ENCODE measurements around the gene ACTR2.
"Not testable (repeated sequence)": the region's sequence is repeated elsewhere in the genome, so short reads cannot be mapped to it uniquely, and the experiment has no call there.

Gene ACTR2

GRCh38 chr2:65314801-65315441, 87.3 kb downstream of the ACTR2 start:
- no peak for DNase-seq

GRCh38 chr2:65316072-65316471, 88.4 kb downstream of the ACTR2 start:
- DNase-seq = no peak

- DNase-seq = not testable (repeated sequence)
Observed at GRCh38 chr2:65317351-65317750, 89.7 kb downstream of the ACTR2 start.

DNA sequence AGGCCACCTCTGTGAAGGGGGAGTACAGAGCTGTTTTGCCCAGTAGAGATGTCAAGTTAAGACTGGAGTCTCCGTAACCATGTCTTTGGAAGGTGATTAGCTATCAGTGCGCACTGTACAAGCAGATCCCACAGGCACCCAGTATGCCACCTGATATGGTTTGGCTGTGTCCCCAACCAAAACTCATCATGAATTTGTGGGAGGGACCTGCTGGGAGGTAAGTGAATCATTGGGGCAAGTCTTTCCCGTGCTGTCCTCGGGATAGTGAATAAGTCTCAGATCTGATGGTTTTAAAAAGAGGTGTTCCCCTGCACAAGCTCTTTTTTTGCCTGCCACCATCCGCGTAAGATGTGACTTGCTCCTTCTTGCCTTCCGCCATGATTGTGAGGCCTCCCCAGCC, 90.2 kb downstream of the ACTR2 start:
- no peak for DNase-seq

- DNase-seq = no peak
Observed at GRCh38 chr2:65319072-65319673, 91.5 kb downstream of the ACTR2 start.

- DNase-seq = no peak
Observed at GRCh38 chr2:65319674-65320041, 92.0 kb downstream of the ACTR2 start.

GRCh38 chr2:65320042-65320725, 92.6 kb downstream of the ACTR2 start:
- DNase-seq = no peak

Data from NCI-H2081 (cell line).